HEK293 (cell line): ENCODE measurements around the gene PHC1.

ENCODE experiments used
- CTCF ChIP-seq: fragments of 450-650 bp; formaldehyde crosslinking; IDR thresholded peaks from 2 replicates; pipeline ENCODE4 v1.5.1; 2016; ENCODE audit warnings: missing biosample characterization, missing genetic modification characterization
- TCF7L2 ChIP-seq: IDR thresholded peaks from 2 replicates; pipeline ENCODE4 v1.6.1; 2011; ENCODE audit warnings: low read depth, mild to moderate bottlenecking, inconsistent platforms, low read length, moderate library complexity, borderline replicate concordance
- ZBTB7A ChIP-seq: fragments of 450-650 bp; formaldehyde crosslinking; IDR thresholded peaks from 2 replicates; pipeline ENCODE4 v1.5.1; 2016; ENCODE audit warnings: low read depth, missing biosample characterization, missing genetic modification characterization
- ZNF121 ChIP-seq: fragments of 450-650 bp; formaldehyde crosslinking; IDR thresholded peaks from 2 replicates; pipeline ENCODE4 v1.5.1; 2016; ENCODE audit warnings: missing biosample characterization, missing genetic modification characterization
- ZNF398 ChIP-seq: fragments of 450-650 bp; formaldehyde crosslinking; IDR thresholded peaks from 2 replicates; pipeline ENCODE4 v1.5.1; 2017; ENCODE audit warnings: missing biosample characterization, missing genetic modification characterization
- ZNF488 ChIP-seq: fragments of 450-650 bp; formaldehyde crosslinking; IDR thresholded peaks from 2 replicates; pipeline ENCODE4 v1.5.1; 2016; ENCODE audit warnings: missing biosample characterization, missing genetic modification characterization
- ZNF501 ChIP-seq: fragments of 450-650 bp; formaldehyde crosslinking; IDR thresholded peaks from 2 replicates; pipeline ENCODE4 v1.5.1; 2016; ENCODE audit warnings: missing biosample characterization, missing genetic modification characterization
- ZNF621 ChIP-seq: fragments of 450-650 bp; formaldehyde crosslinking; IDR thresholded peaks from 2 replicates; pipeline ENCODE4 v1.5.1; 2017; ENCODE audit warnings: missing biosample characterization, missing genetic modification characterization
- ZNF692 ChIP-seq: fragments of 450-650 bp; formaldehyde crosslinking; IDR thresholded peaks from 2 replicates; pipeline ENCODE4 v1.5.1; 2016; ENCODE audit warnings: missing biosample characterization, missing genetic modification characterization
- ZNF830 ChIP-seq: fragments of 450-650 bp; IDR thresholded peaks from 2 replicates; pipeline ENCODE4 v1.5.0; 2018; ENCODE audit warnings: missing biosample characterization, missing genetic modification characterization, low read depth, mild to moderate bottlenecking, moderate library complexity

- TF ChIP-seq ZNF488 (tag by site-specific recombination) (no peak), CTCF (tag by site-specific recombination) (no peak), ZNF121 (tag by site-specific recombination) (no peak), ZBTB7A (tag by site-specific recombination) (no peak), TCF7L2 (no peak), ZNF621 (no peak), ZNF830 (tag by site-specific recombination) (no peak), ZNF501 (tag by site-specific recombination) (no peak), ZNF692 (no peak), ZNF398 (tag by site-specific recombination) (no peak)
These were observed 10.7 kb upstream of the PHC1 start for GRCh38 chr12:8903646-8904045.
